Stimulated activated CD4-positive, alpha-beta T cell treated with anti-CD3 and anti-CD28 coated beads, Interleukin-15, amount 100 ng/mL, for 24 hours (primary cell): ENCODE data around the gene CEACAM20.
"Not testable (repeated sequence)": the region's sequence is repeated elsewhere in the genome, so short reads cannot be mapped to it uniquely, and the experiment has no call there.

Source experiments
- DNase-seq: peaks from one replicate; pipeline ENCODE4 v3.0.0-alpha.2; 2020

Gene CEACAM20

GRCh38 chr19:44544031-44544430 is 14.6 kb upstream of the CEACAM20 start:
- DNase-seq = no peak

- no peak for DNase-seq
Measured at GRCh38 chr19:44542671-44543070, 13.2 kb upstream of the CEACAM20 start.

GRCh38 chr19:44540736-44541135 is 11.3 kb upstream of the CEACAM20 start:
- DNase-seq = no peak

GRCh38 chr19:44539991-44540390 is 10.5 kb upstream of the CEACAM20 start:
- no peak for DNase-seq

GRCh38 chr19:44539236-44539826 is 9.9 kb upstream of the CEACAM20 start:
- DNase-seq = no peak

- not testable (repeated sequence) for DNase-seq
Measured at GRCh38 chr19:44535361-44535760, 5.9 kb upstream of the CEACAM20 start.

GRCh38 chr19:44532819-44533218 is 3.3 kb upstream of the CEACAM20 start:
- DNase-seq = no peak

GRCh38 chr19:44530777-44531176 is 1.3 kb upstream of the CEACAM20 start:
- no peak for DNase-seq

GRCh38 chr19:44527554-44527953 is 1.9 kb downstream of the CEACAM20 start:
- DNase-seq = no peak

GRCh38 chr19:44525721-44526430 is 3.6 kb downstream of the CEACAM20 start:
- no peak for DNase-seq

GRCh38 chr19:44521370-44521769 is 8.1 kb downstream of the CEACAM20 start:
- no peak for DNase-seq

- no peak for DNase-seq
Measured at GRCh38 chr19:44517146-44517545, 12.3 kb downstream of the CEACAM20 start.

- no peak for DNase-seq
Measured at GRCh38 chr19:44515907-44516306, 13.6 kb downstream of the CEACAM20 start.

- DNase-seq = no peak
Measured at GRCh38 chr19:44515031-44515430, 14.4 kb downstream of the CEACAM20 start.

- DNase-seq = peak; percentile 58
Measured at GRCh38 chr19:44512326-44513298, 16.9 kb downstream of the CEACAM20 start.

GRCh38 chr19:44509478-44509877 is 20.0 kb downstream of the CEACAM20 start:
- no peak for DNase-seq

- peak; percentile 97 for DNase-seq
Measured at GRCh38 chr19:44499962-44500949, 29.2 kb downstream of the CEACAM20 start, which contains the start of gene ZNF180. Gene ZNF180, minus strand, starts transcription at chr19:44500522. Its CDS starts 3,188 bp downstream, at chr19:44497334.

- no peak for DNase-seq
Measured at GRCh38 chr19:44499559-44499958, 29.9 kb downstream of the CEACAM20 start.

GRCh38 chr19:44498988-44499387 is 30.5 kb downstream of the CEACAM20 start:
- DNase-seq = no peak

GRCh38 chr19:44496711-44497110 is 32.8 kb downstream of the CEACAM20 start:
- DNase-seq = no peak

- no peak for DNase-seq
Measured at GRCh38 chr19:44476559-44477408, 52.7 kb downstream of the CEACAM20 start.
